HepG2 (cell line): ENCODE measurements around the gene KDM3B. TPM values are rescaled to one million over a fixed set of nuclear protein-coding genes. Genes with fewer than 3 reads are reported as not detected.

Experiments
- ARID2 ChIP-seq: sonication (generic); formaldehyde crosslinking; IDR thresholded peaks from 2 replicates; pipeline ENCODE4 v1.8.1; 2022; ENCODE audit warnings: mild to moderate bottlenecking, missing genetic modification reagents, borderline replicate concordance
- EHMT2 ChIP-seq: fragments of 200-600 bp; sonication (generic); IDR thresholded peaks from 2 replicates; pipeline ENCODE4 v1.7.0; 2017; ENCODE audit warnings: antibody characterized with exemption, low read depth, low read length, borderline replicate concordance
- FOXO1 ChIP-seq: sonication (generic); formaldehyde crosslinking; IDR thresholded peaks from 2 replicates; pipeline ENCODE4 v1.4.0; 2020; ENCODE audit warnings: missing genetic modification reagents
- HNRNPLL ChIP-seq: fragments of 200-400 bp; formaldehyde crosslinking; IDR thresholded peaks from 2 replicates; pipeline ENCODE4 v1.6.1; 2017; ENCODE audit warnings: mild to moderate bottlenecking, low read depth, low read length; ENCODE audit not compliant: poor library complexity, severe bottlenecking
- PCBP1 ChIP-seq: fragments of 200-400 bp; formaldehyde crosslinking; IDR thresholded peaks from 2 replicates; pipeline ENCODE4 v1.6.1; 2017; ENCODE audit warnings: mild to moderate bottlenecking, low read depth, low read length, borderline replicate concordance
- TEAD2 ChIP-seq: sonication (generic); formaldehyde crosslinking; IDR thresholded peaks from 2 replicates; pipeline ENCODE4 v1.9.0; 2021; ENCODE audit warnings: missing genetic modification reagents
- THAP9 ChIP-seq: sonication (generic); formaldehyde crosslinking; IDR thresholded peaks from 2 replicates; pipeline ENCODE4; 2020; ENCODE audit warnings: missing genetic modification reagents, mild to moderate bottlenecking, borderline replicate concordance
- THYN1 ChIP-seq: sonication (generic); formaldehyde crosslinking; IDR thresholded peaks from 2 replicates; pipeline ENCODE4 v1.8.1; 2023; ENCODE audit warnings: low read depth, mild to moderate bottlenecking, moderate library complexity, missing genetic modification reagents, borderline replicate concordance
- ZFP36 ChIP-seq: fragments of 150-350 bp; IDR thresholded peaks from 2 replicates; pipeline ENCODE4 v1.6.1; 2018; ENCODE audit warnings: borderline replicate concordance, low read length, low read depth; ENCODE audit not compliant: partially characterized antibody
- ZHX2 ChIP-seq, 2 experiments: sonication (generic) in 1 of 2; formaldehyde crosslinking in 1 of 2; IDR thresholded peaks; 2 replicates each; pipeline versions ENCODE4 v1.6.1 to v1.9.0; 2014 to 2022; ENCODE audit warnings: antibody characterized with exemption in 1 of 2, borderline replicate concordance in 1 of 2, inconsistent platforms in 1 of 2, low read depth in 1 of 2, missing genetic modification reagents in 1 of 2
- ZNF207 ChIP-seq: fragments of 450-650 bp; IDR thresholded peaks from 2 replicates; pipeline ENCODE4 v1.6.1; 2016; ENCODE audit warnings: antibody characterized with exemption, borderline replicate concordance
- polyA plus RNA-seq, 8 experiments: library from polyadenylated mRNA; depleted of rRNA in 3 of 8; stranded (reverse) in 7 of 8; unstranded in 1 of 8; fragments of >200 nt; fragmentation: Illumina TruSeq in 4 of 8; extraction: Trizol in 4 of 8; gene quantifications; 2 replicates each; pipeline versions ENCODE4 v1.2.1 to v1.2.3, GENCODE V29; 2011 to 2016; ENCODE audit warnings: low read depth in 4 of 8, missing spikeins in 1 of 8, mixed read lengths in 1 of 8; ENCODE audit not compliant: insufficient read depth in 1 of 8
- total RNA-seq, 5 experiments: library from RNA; depleted of rRNA; stranded (reverse); fragments of >200 nt; fragmentation: Illumina TruSeq; extraction: Trizol; gene quantifications; 2 replicates each; pipeline ENCODE4 v1.2.3, GENCODE V29; 2016; ENCODE audit warnings: low read depth in 1 of 5
- TF ChIP-seq, protein P1 (sequence below): sonication (generic); formaldehyde crosslinking; IDR thresholded peaks from 2 replicates; pipeline ENCODE4 v1.4.0; 2020; ENCODE audit warnings: missing genetic modification reagents, borderline replicate concordance

The KDM3B gene
- total and polyA plus RNA-seq, 2 of the 13 experiments (the other 11 are each of a cell fraction or from before 2014, with no cell fraction given): 19.7 to 34.3 TPM

GRCh38 chr5:138438724-138439476, 86.4 kb downstream of the KDM3B start, which contains the start of gene REEP2 (continued):
- TF ChIP-seq ZHX2 (IDR thresholded peaks at IDR 0.05; ENCODE audit: low read depth): no peak
- TF ChIP-seq ZHX2 (CRISPR knock-in tag; IDR thresholded peaks at IDR 0.05; ENCODE audit: borderline replicate concordance): no peak
- TF ChIP-seq PCBP1: no peak
- TF ChIP-seq ZFP36: no peak
- TF ChIP-seq TEAD2 (CRISPR knock-in tag): no peak
- no peak for TF ChIP-seq ZNF207
- no peak for TF ChIP-seq EHMT2
- TF ChIP-seq, protein P1, sequence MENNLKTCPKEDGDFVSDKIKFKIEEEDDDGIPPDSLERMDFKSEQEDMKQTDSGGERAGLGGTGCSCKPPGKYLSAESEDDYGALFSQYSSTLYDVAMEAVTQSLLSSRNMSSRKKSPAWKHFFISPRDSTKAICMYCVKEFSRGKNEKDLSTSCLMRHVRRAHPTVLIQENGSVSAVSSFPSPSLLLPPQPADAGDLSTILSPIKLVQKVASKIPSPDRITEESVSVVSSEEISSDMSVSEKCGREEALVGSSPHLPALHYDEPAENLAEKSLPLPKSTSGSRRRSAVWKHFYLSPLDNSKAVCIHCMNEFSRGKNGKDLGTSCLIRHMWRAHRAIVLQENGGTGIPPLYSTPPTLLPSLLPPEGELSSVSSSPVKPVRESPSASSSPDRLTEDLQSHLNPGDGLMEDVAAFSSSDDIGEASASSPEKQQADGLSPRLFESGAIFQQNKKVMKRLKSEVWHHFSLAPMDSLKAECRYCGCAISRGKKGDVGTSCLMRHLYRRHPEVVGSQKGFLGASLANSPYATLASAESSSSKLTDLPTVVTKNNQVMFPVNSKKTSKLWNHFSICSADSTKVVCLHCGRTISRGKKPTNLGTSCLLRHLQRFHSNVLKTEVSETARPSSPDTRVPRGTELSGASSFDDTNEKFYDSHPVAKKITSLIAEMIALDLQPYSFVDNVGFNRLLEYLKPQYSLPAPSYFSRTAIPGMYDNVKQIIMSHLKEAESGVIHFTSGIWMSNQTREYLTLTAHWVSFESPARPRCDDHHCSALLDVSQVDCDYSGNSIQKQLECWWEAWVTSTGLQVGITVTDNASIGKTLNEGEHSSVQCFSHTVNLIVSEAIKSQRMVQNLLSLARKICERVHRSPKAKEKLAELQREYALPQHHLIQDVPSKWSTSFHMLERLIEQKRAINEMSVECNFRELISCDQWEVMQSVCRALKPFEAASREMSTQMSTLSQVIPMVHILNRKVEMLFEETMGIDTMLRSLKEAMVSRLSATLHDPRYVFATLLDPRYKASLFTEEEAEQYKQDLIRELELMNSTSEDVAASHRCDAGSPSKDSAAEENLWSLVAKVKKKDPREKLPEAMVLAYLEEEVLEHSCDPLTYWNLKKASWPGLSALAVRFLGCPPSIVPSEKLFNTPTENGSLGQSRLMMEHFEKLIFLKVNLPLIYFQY: no peak
- no peak for TF ChIP-seq ARID2 (CRISPR knock-in tag)
- TF ChIP-seq HNRNPLL: peak; percentile 34
- no peak for TF ChIP-seq THYN1 (CRISPR knock-in tag)
- TF ChIP-seq THAP9 (CRISPR knock-in tag): no peak
- no peak for TF ChIP-seq FOXO1 (CRISPR knock-in tag)
